ENCODE data around the gene TENM4.

GRCh38 chr11:78954261-78954660 lies 486.6 kb downstream of the TENM4 start:
- TF ChIP-seq POLR2AphosphoS5 (IDR thresholded peaks at IDR 0.05; ENCODE audit: low read depth, low read length), result no peak
- no peak for TF ChIP-seq TAF1 (IDR thresholded peaks at IDR 0.05; ENCODE audit: borderline replicate concordance, insufficient read depth, low read length)
